NCI-H2171 (cell line): Measurements from ENCODE around the gene SENP3.

ENCODE experiments used
- DNase-seq: peaks from one replicate; lab custom pipeline; 2025; lab: John Stamatoyannopoulos, UW

SENP3 gene

DNA sequence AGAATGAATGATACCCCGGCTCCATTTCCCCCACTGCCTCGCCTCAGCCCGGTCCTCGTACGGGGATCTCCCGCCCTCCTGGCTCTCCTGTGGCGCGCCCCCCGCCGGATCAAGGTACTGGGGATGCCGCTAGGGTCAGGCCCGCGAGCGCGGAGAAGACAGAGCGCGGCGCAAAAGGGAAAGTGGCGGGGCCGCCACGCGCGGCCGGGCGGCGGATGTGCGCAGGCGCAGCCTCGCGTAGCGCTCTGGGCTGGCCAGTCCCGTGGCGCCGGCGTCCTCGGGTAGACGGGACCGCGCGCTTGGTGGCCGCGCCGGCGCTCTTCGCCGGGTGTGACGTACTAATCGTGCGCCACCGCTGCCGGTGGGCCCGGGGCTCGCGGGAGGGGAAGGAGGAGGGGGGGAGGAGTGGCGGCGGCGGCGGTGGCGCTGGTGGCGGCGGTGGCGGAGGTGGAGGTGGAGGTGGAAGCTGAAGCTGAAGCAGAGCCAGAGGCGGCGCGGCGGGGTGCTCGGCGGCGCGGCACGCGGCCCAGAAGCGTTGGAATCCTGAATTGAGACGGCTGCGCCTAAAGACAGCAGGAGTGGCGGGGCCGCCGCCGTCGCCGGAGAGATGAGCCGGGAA, at the start of gene SENP3:
TSS of gene SENP3 (plus strand) at position 331 of the 619 bp plus-strand sequence. CDS start 1,158 bp downstream, outside the sequence.
- DNase-seq = peak; percentile 91

GRCh38 chr17:7512105-7512504, 49.6 kb upstream of the SENP3 start:
- DNase-seq = no peak

DNA sequence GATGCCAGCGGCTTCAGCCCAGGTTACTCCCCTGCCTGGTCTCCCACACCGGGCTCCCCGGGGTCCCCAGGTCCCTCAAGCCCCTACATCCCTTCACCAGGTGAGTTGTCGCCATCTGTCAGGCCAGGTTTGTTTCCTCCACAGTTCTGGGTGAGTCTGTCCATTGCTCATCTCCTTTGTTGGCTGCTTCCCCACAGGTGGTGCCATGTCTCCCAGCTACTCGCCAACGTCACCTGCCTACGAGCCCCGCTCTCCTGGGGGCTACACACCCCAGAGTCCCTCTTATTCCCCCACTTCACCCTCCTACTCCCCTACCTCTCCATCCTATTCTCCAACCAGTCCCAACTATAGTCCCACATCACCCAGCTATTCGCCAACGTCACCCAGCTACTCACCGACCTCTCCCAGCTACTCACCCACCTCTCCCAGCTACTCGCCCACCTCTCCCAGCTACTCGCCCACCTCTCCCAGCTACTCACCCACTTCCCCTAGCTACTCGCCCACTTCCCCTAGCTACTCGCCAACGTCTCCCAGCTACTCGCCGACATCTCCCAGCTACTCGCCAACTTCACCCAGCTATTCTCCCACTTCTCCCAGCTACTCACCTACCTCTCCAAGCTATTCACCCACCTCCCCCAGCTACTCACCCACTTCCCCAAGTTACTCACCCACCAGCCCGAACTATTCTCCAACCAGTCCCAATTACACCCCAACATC, 48.7 kb upstream of the SENP3 start:
- no peak for DNase-seq

GRCh38 chr17:7513850-7514419, 47.8 kb upstream of the SENP3 start:
- no peak for DNase-seq

GRCh38 chr17:7515911-7516610, 45.7 kb upstream of the SENP3 start:
- no peak for DNase-seq

DNA sequence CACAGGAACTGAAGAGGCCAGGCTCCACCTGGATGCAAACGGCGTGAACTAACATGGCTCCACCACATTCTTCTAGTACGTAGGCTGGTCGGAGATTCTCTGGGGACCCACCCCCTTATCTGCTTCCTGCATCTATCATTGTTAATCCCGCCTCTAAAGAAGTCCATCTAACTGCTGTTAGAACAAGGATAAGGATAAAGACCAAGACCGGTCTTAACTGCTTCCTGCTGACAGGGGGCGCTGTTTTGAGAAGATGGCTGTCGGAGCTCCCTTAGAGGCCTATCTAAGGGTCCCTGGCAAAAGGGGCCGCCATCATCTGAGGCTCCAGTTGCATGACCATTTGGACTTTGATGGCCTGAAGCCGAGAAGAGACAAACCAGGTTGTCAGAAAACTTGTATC, 38.7 kb upstream of the SENP3 start:
- DNase-seq = no peak

GRCh38 chr17:7528842-7529241, 32.9 kb upstream of the SENP3 start:
- DNase-seq = no peak

DNA sequence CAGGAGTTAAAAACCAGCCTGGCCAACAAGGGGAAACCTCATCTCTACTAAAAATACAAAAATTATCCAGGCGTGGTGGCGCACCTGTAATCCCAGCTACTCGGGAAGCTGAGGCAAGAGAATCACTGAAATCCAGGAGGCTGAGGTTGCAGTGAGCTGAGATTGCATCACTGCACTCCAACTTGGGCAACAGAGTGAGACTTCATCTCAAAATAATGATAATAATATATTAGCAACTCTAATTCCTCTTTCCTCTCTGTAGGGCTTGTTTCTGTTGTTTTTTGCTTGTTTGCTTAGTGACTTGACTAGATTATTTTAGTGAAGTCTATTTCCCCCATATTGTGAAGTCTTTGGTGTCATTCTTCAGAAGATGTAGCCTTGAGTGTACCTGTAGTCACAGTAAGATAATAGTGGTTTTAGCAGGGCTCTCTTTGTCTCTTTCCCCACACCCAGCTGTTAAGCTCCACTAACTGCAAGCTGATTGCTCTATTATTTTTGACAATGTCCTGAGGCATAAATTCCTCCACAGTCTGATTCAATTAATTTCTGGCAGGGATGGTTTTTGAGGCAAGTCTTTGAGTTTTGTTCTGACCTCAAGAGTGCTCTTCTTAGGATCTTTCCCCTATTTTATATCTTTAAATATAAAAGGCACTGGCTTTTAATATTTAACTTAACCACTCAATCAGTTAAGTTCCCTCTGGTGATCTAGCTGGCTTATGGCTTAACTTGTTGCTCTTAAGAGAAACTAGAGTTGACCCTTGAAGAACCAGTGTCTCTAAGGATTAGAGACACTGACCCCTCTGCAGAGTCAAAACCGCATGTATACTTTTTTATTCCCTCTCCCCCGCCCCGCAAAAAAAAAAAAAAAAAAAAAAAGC, 31.5 kb upstream of the SENP3 start:
- DNase-seq = no peak

DNA sequence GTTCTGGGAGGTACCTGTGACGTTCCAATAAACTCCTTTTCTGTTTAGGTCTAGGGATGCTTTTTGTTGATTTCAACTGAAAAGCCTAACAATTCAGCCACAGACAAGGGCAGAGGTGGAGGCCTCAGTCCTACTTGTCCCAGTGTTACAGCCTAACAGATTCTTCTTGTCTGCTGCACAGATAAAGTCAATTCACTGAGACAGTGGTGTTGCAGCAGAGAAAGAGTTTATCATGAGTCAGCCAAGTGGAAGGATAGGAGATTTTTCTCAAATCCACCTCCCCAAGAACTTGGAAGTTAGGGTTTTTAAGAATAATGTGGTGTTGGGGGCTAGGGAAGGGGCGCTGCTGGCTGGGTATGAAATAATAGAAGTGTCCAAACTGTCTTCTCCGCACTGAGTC, 23.7 kb upstream of the SENP3 start:
- DNase-seq = no peak

- no peak for DNase-seq
These were observed 22.7 kb upstream of the SENP3 start for GRCh38 chr17:7538891-7539545.

DNA sequence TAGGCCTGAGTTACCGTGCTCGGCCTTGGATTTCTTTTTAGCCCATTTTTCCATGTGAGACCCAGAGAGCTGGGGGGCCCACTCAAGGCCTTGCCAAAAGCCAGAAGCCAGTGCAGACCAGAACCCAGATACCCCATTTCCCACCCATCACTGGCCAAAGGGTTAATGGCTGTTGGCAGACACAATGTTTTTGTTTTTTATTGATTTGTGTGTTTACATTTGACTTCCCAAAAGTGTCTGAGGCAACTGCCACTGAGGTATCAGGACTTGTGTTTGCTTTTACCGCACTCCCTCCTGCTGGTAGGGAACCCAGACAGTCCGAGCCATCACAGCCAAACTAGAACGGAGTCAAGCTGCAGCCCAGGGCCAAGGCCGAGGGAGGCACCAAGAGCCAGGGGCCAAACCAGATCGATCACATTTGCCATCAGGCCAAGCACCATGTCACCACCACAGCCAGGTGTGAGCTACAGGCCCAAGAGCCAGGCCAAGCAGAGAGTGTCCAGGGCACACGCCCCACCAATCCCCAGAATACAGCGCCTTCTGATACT, 20.6 kb upstream of the SENP3 start:
- no peak for DNase-seq

- no peak for DNase-seq
These were observed 16.8 kb upstream of the SENP3 start for GRCh38 chr17:7544911-7545310.

DNA sequence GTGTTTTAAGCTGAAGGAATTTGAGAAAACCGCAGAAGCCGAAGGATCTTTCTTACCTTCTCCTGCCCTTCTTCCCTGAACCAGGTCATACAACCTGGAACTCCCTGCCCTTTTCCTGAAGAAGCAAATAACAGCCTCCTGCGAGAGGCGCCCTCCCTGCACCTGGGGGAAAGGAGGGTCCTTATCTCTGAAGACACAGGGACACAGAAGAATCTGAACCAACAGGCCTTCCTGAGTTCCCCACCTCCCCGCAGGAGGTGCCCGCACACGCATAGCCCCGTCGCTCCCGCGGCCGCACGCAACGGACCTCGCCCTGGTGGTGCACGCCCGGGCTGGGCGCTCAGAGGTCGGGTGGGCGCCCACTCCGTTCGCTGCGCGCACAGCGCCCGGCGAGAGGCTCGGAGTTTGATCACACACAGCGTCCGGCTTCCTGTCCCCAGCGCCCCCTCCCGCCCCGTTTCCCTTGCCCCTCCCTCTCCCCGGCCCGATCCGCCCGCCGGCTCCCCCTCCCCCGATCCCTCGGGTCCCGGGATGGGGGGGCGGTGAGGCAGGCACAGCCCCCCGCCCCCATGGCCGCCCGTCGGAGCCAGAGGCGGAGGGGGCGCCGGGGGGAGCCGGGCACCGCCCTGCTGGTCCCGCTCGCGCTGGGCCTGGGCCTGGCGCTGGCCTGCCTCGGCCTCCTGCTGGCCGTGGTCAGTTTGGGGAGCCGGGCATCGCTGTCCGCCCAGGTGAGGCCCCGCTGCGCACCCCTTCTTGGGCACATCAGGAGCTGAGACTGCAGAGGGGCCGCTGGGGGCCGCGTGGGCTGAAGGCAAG, 12.9 kb upstream of the SENP3 start, which contains the start of gene TNFSF12:
TSS of gene TNFSF12 (plus strand) at position 474 of the 816 bp plus-strand sequence. CDS start at position 570, 96 bp downstream.
- DNase-seq = no peak

DNA sequence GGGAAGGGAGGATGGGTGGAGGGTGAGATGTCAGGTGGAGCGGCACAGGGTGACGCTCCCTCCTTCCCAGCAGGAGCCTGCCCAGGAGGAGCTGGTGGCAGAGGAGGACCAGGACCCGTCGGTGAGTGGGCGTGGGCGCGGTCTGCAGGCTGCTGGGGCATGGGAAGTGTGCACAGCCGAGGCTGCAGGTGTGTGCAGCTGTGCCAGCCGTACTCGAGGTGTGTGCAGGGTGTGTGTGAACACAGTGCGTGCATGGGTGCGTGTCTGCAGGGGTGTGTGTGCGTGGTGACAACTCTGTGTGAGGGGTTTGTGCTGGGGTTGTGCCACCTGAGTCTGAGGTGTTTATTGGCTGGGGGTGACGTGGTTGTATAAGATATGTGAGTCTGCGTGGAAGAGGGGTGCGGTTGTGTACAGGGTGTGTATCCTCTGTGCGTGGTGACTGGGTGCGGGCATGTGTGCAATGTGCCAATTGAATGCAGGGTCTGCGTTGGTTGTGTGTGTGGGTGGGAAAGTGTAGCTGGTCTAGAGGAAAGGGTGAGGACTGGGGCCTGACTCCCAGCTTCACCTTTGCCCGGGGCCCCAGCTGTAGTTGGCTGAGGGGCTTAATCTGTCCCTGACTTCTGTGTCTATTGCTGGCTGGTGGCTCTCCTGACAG, 12.2 kb upstream of the SENP3 start:
- DNase-seq = no peak

GRCh38 chr17:7550344-7550743, 11.4 kb upstream of the SENP3 start:
- no peak for DNase-seq

DNA sequence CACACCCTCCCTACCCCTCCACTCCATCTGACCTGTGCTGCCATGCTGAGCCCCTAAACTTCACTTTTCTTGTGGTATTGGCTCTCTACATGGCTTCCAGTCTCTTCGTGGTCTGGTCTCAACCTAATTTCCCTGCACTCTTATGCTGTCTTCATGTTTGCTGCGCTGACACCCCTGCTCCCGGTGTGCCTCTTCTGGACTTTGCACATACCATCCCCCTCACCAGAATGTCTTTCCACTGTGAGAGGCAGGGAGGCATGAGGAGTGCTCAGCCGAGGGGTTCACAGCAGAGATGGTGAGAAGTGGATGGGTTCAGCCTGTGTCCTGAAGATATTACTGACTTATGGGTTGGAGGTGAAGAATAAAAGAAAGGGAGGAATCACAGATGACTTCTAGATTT, 10.3 kb upstream of the SENP3 start:
- DNase-seq = no peak

GRCh38 chr17:7552621-7553051, 9.1 kb upstream of the SENP3 start:
- no peak for DNase-seq

DNA sequence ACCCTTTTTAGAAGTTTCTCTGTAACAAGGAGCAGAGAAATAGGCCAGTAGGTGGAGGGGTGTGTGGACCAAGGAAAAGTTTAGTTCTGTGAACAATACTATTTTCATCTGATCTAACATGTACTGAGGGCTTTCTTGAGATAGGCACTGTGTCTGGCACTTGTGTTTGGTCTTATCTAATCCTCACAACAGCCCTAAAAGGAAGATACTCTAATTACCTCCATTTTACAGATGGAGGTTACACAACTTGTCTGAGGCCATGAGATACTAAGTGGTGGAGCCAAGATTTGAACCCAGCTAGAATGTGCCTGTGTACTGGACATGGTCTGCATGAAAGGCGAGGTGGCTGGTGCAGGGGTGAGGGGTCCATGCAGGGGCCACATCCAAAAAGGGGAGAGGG, 8.4 kb upstream of the SENP3 start:
- no peak for DNase-seq

DNA sequence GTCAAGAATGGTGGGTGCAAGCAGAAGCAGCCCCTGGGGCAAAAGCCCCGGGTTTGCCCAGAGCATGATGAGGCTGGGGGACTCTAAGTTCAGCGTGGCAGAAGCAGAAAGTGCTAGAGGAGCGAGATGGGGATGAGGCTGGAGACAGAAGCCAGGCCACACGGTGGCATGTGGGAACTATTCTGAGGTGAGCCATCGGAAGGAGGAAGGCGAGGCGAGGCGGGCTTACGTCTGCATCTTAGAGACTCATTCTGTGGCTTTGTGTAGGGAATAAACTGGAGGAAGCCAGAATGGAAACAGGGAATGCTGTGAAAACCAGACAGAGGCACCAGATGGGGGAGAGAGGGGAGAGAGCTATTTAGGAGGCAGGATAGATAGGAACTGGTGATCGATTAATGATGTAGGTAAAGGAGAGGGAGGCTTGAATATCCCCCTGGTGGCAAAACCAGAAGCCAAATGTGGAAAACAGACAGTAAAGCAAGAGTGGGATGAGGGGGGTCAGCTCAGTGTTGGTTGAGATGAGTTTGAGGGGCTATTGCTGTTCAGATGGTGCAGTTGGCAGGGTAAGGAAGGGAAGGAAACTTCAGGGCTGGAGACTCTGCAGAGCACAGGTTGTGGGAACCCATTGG, 6.3 kb upstream of the SENP3 start:
- no peak for DNase-seq
